Mesenchymal stem cell (in vitro differentiated cells and primary cell): ENCODE results near the gene PFKFB3. TPM values are rescaled to one million over a fixed set of nuclear protein-coding genes. Genes with fewer than 3 reads are reported as not detected.
A peak's percentile ranks its signal among the peaks of the same experiment; 100 is the strongest.

Experiments
- DNase-seq: peaks from one replicate; pipeline ENCODE4 v3.0.0-alpha.2; 2013
- H2AFZ ChIP-seq: one replicate; pipeline ENCODE4 v1.6.1; 2013; ENCODE audit warnings: low read depth, mild to moderate bottlenecking, control low read depth, inconsistent platforms, low read length, moderate library complexity
- H2AK5ac ChIP-seq: 2 replicates; pipeline ENCODE4 v1.6.1; 2013; ENCODE audit warnings: low read length, moderate library complexity, mild to moderate bottlenecking, inconsistent platforms; ENCODE audit not compliant: severe bottlenecking
- H2BK120ac ChIP-seq: one replicate; pipeline ENCODE4 v1.6.1; 2013; ENCODE audit warnings: low read depth, mild to moderate bottlenecking, inconsistent platforms, low read length, moderate library complexity
- H2BK12ac ChIP-seq, 2 experiments: one replicate each; pipeline ENCODE4 v1.6.1; 2013; ENCODE audit warnings: inconsistent platforms in 2 of 2, low read length in 2 of 2, mild to moderate bottlenecking in 2 of 2, moderate library complexity in 2 of 2, control low read depth in 1 of 2
- H2BK15ac ChIP-seq: one replicate; pipeline ENCODE4 v1.6.1; 2013; ENCODE audit warnings: mild to moderate bottlenecking, low read depth, inconsistent platforms; ENCODE audit not compliant: poor library complexity, severe bottlenecking
- H2BK5ac ChIP-seq: 2 replicates; pipeline ENCODE4 v1.6.1; 2013; ENCODE audit warnings: low read depth, mild to moderate bottlenecking, low read length, control low read depth, inconsistent platforms; ENCODE audit not compliant: poor library complexity, severe bottlenecking
- H3K14ac ChIP-seq, 2 experiments: one replicate each; pipeline ENCODE4 v1.6.1; 2013; ENCODE audit warnings: inconsistent platforms in 2 of 2, low read length in 2 of 2, control low read depth in 1 of 2, mild to moderate bottlenecking in 1 of 2, moderate library complexity in 1 of 2
- H3K18ac ChIP-seq, 2 experiments: one replicate each; pipeline ENCODE4 v1.6.1; 2013; ENCODE audit warnings: inconsistent platforms in 2 of 2, low read length in 2 of 2, control low read depth in 1 of 2, low read depth in 1 of 2, mild to moderate bottlenecking in 1 of 2
- H3K23ac ChIP-seq, 2 experiments: one replicate each; pipeline ENCODE4 v1.6.1; 2013; ENCODE audit warnings: inconsistent platforms in 2 of 2, low read length in 2 of 2, mild to moderate bottlenecking in 2 of 2, moderate library complexity in 2 of 2, control low read depth in 1 of 2
- H3K27ac ChIP-seq: 2 replicates; pipeline ENCODE4 v1.5.1; 2013; ENCODE audit warnings: mild to moderate bottlenecking, moderate library complexity, low read length, control low read depth, inconsistent platforms; ENCODE audit not compliant: poor library complexity, severe bottlenecking
- H3K27me3 ChIP-seq, 2 experiments: 2 replicates each; pipeline versions ENCODE4 v1.6.1 to v1.7.0; 2013; ENCODE audit warnings: low read length in 2 of 2, mild to moderate bottlenecking in 2 of 2, moderate library complexity in 2 of 2, control low read depth in 1 of 2, inconsistent platforms in 1 of 2; ENCODE audit not compliant: control insufficient read depth in 1 of 2, insufficient read depth in 1 of 2
- H3K36me3 ChIP-seq, 2 experiments: 2 replicates each; pipeline versions ENCODE4 v1.6.1 to v1.7.0; 2013; ENCODE audit warnings: low read length in 2 of 2, control low read depth in 1 of 2, inconsistent platforms in 1 of 2, low read depth in 1 of 2, mild to moderate bottlenecking in 1 of 2; ENCODE audit not compliant: insufficient read depth in 2 of 2, control insufficient read depth in 1 of 2
- H3K4ac ChIP-seq, 2 experiments: one replicate each; pipeline ENCODE4 v1.6.1; 2013; ENCODE audit warnings: inconsistent platforms in 2 of 2, low read length in 2 of 2, mild to moderate bottlenecking in 2 of 2, moderate library complexity in 2 of 2, control low read depth in 1 of 2, low read depth in 1 of 2
- H3K4me1 ChIP-seq: 2 replicates; pipeline ENCODE4 v1.6.1; 2013; ENCODE audit warnings: low read depth, low read length, control low read depth; ENCODE audit not compliant: control insufficient read depth, insufficient read depth
- H3K4me2 ChIP-seq: 2 replicates; pipeline ENCODE4 v1.6.1; 2013; ENCODE audit warnings: low read length, mild to moderate bottlenecking, inconsistent platforms; ENCODE audit not compliant: poor library complexity, severe bottlenecking
- H3K4me3 ChIP-seq, 2 experiments: 2 replicates each; pipeline versions ENCODE4 v1.5.1 to v1.7.0; 2013; ENCODE audit warnings: low read length in 2 of 2, mild to moderate bottlenecking in 2 of 2, control low read depth in 1 of 2, low read depth in 1 of 2; ENCODE audit not compliant: insufficient read depth in 1 of 2
- H3K79me1 ChIP-seq: replicated peaks from 2 replicates; pipeline ENCODE4 v1.6.1; 2013; ENCODE audit warnings: mild to moderate bottlenecking, control low read depth, low read length, inconsistent platforms; ENCODE audit not compliant: poor library complexity, severe bottlenecking
- H3K9ac ChIP-seq: 2 replicates; pipeline ENCODE4 v1.7.0; 2013; ENCODE audit warnings: mild to moderate bottlenecking, low read length, moderate library complexity
- H3K9me3 ChIP-seq: 2 replicates; pipeline ENCODE4 v1.7.0; 2013; ENCODE audit warnings: mild to moderate bottlenecking, low read length; ENCODE audit not compliant: control insufficient read depth
- H4K8ac ChIP-seq: one replicate; pipeline ENCODE4 v1.6.1; 2013; ENCODE audit warnings: inconsistent platforms, mild to moderate bottlenecking, low read length, moderate library complexity
- H4K91ac ChIP-seq: one replicate; pipeline ENCODE4 v1.6.1; 2013; ENCODE audit warnings: mild to moderate bottlenecking, low read length, inconsistent platforms
- WGBS: methylation state at CpG from one replicate; pipeline ENCODE4 v1.1.7; 2013; ENCODE audit warnings: mixed read lengths; 5-methylcytosine and 5-hydroxymethylcytosine counted together
- polyA plus RNA-seq, 2 experiments: library from polyadenylated mRNA; stranded (reverse); fragments of 200-250 nt; gene quantifications; one replicate each; pipeline ENCODE4 v1.2.3, GENCODE V29; 2013

PFKFB3 gene
- 14.6 TPM for polyA plus RNA-seq (2013, experiment 1 of 2)
- 15.8 TPM for polyA plus RNA-seq (2013, experiment 2 of 2)

- H4K8ac ChIP-seq: peak within 1 kb of the TSS; percentile 78
- H3K23ac ChIP-seq: peak within 1 kb of the TSS in 1 of 2 experiments; percentile 99
- 0% methylated on average over 47 of the region's 75 CpGs for WGBS
- peaks cover 9% of the 10 kb centered on the region for H3K79me1 ChIP-seq
- H3K14ac ChIP-seq: peak within 1 kb of the TSS in 1 of 2 experiments; percentile 97
- peak within 1 kb of the TSS; percentile 59 for H3K27ac ChIP-seq
- H2BK5ac ChIP-seq: peak within 1 kb of the TSS; percentile 75
- no peak within 1 kb of the TSS for H2BK15ac ChIP-seq
- H3K36me3 ChIP-seq: no peaks in the 10 kb centered on the region
- H3K4me2 ChIP-seq: peak within 1 kb of the TSS; percentile 99
- peak within 1 kb of the TSS; percentile 81 for H2AFZ ChIP-seq
- H3K4me3 ChIP-seq: peak within 1 kb of the TSS; percentile 90 to 92
- H4K91ac ChIP-seq: peak within 1 kb of the TSS; percentile 83
- peak within 1 kb of the TSS; percentile 50 to 84 for H3K4ac ChIP-seq
- peak within 1 kb of the TSS; percentile 92 for H3K9ac ChIP-seq
- peak within 1 kb of the TSS; percentile 58 for H2BK120ac ChIP-seq
- no peaks in the 10 kb centered on the region for H3K9me3 ChIP-seq
- peak within 1 kb of the TSS; percentile 75 to 94 for H3K18ac ChIP-seq
- H3K27me3 ChIP-seq: peaks cover 0 to 4% of the 10 kb centered on the region in 2 experiments
- H2BK12ac ChIP-seq: peak within 1 kb of the TSS; percentile 18 to 71
- peak; percentile 95 for DNase-seq
- no peak within 1 kb of the TSS for H2AK5ac ChIP-seq
- peaks cover 27% of the 10 kb centered on the region for H3K4me1 ChIP-seq
Measured at GRCh38 chr10:6202684-6203330, at the start of gene PFKFB3. Gene PFKFB3, plus strand, starts transcription at chr10:6202932. Its CDS starts 329 bp downstream, at chr10:6203261.

- Histone ChIP-seq H3K9me3 (no peaks in the 10 kb centered on the region), H3K9ac (no peak overlapping the region), H2BK120ac (no peak overlapping the region), H3K4me2 (no peak overlapping the region), H3K27me3 (no peaks in the 10 kb centered on the region), H2AK5ac (no peak overlapping the region), H4K8ac (no peak overlapping the region), H3K23ac (no peak overlapping the region), H2BK15ac (peak overlapping the region; percentile 38), H4K91ac (peak overlapping the region; percentile 71), H2AFZ (no peak overlapping the region), H3K27ac (no peak overlapping the region), H3K4me1 (peaks cover 4% of the 10 kb centered on the region), H3K36me3 (no peaks in the 10 kb centered on the region), H2BK5ac (no peak overlapping the region), H3K14ac (no peak overlapping the region), H3K18ac (no peak overlapping the region), H3K4me3 (no peak overlapping the region), H2BK12ac (no peak overlapping the region), H3K4ac (no peak overlapping the region), H3K79me1 (peaks cover 27% of the 10 kb centered on the region)
- no peak for DNase-seq
- WGBS: 99% methylated on average over 7 of the region's 7 CpGs
Measured at GRCh38 chr10:6153845-6154244, 48.9 kb upstream of the PFKFB3 start.

- H3K4me1 ChIP-seq: peaks cover 4% of the 10 kb centered on the region
- no peak for DNase-seq
- no peak overlapping the region for H2AK5ac ChIP-seq
- H3K4me2 ChIP-seq: no peak overlapping the region
- H3K23ac ChIP-seq: no peak overlapping the region
- no peak overlapping the region for H4K91ac ChIP-seq
- no peak overlapping the region for H3K14ac ChIP-seq
- no peak overlapping the region for H2BK15ac ChIP-seq
- H3K36me3 ChIP-seq: no peaks in the 10 kb centered on the region
- no peak overlapping the region for H3K4me3 ChIP-seq
- H2BK12ac ChIP-seq: no peak overlapping the region
- H4K8ac ChIP-seq: no peak overlapping the region
- no peak overlapping the region for H2BK5ac ChIP-seq
- peak overlapping the region in 1 of 2 experiments; percentile 64 for H3K18ac ChIP-seq
- WGBS: 97% methylated on average over 14 of the region's 14 CpGs
- H2BK120ac ChIP-seq: no peak overlapping the region
- no peak overlapping the region for H3K27ac ChIP-seq
- H3K9ac ChIP-seq: no peak overlapping the region
- peaks cover 27% of the 10 kb centered on the region for H3K79me1 ChIP-seq
- H3K27me3 ChIP-seq: no peaks in the 10 kb centered on the region
- no peaks in the 10 kb centered on the region for H3K9me3 ChIP-seq
- H3K4ac ChIP-seq: no peak overlapping the region
- H2AFZ ChIP-seq: no peak overlapping the region
Measured at GRCh38 chr10:6154566-6154965, 48.2 kb upstream of the PFKFB3 start.

GRCh38 chr10:6158276-6158675 lies 44.5 kb upstream of the PFKFB3 start:
- Histone ChIP-seq H3K18ac (peak overlapping the region; percentile 59 to 67), H4K91ac (no peak overlapping the region), H2AFZ (no peak overlapping the region), H3K9ac (peak overlapping the region; percentile 83), H3K4me3 (no peak overlapping the region), H3K4ac (no peak overlapping the region), H2AK5ac (peak overlapping the region; percentile 100), H3K79me1 (peaks cover 15% of the 10 kb centered on the region), H3K36me3 (no peaks in the 10 kb centered on the region), H2BK5ac (no peak overlapping the region), H4K8ac (no peak overlapping the region), H3K27ac (peak overlapping the region; percentile 76), H3K4me1 (peaks cover 1% of the 10 kb centered on the region), H3K9me3 (no peaks in the 10 kb centered on the region), H2BK120ac (no peak overlapping the region), H3K27me3 (no peaks in the 10 kb centered on the region), H3K14ac (no peak overlapping the region), H3K23ac (no peak overlapping the region), H3K4me2 (no peak overlapping the region), H2BK12ac (peak overlapping the region in 1 of 2 experiments; percentile 67), H2BK15ac (peak overlapping the region; percentile 89)
- no peak for DNase-seq
- over 99% methylated on average over 7 of the region's 7 CpGs for WGBS
